GM18499 (cell line): ENCODE measurements around the gene FGFBP3.

Experiments
- ATAC-seq: cut with Tn5 transposase; IDR thresholded peaks from one replicate; pipeline ENCODE4 v1.9.1; 2021; ENCODE audit warnings: moderate number of reproducible peaks; ENCODE audit not compliant: insufficient read depth, unreplicated experiment

The FGFBP3 gene

DNA sequence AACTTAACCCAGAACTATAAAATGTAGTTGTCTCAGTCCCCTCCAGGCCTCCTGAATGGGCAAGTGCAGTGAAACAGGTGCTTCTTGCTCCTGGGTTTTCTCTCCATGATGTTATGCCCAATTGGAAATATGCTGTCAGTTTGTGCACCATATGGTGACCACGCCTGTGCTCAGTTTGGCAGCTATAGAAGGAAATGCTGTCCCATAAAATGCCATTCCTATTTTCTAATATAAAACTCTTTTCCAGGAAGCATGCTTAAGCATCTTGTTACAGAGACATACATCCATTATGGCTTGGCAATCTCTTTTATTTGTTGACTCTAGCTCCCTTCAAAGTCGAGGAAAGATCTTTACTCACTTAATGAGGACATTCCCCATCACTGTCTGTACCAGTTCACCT, 45.2 kb downstream of the FGFBP3 start:
- no peak for ATAC-seq

DNA sequence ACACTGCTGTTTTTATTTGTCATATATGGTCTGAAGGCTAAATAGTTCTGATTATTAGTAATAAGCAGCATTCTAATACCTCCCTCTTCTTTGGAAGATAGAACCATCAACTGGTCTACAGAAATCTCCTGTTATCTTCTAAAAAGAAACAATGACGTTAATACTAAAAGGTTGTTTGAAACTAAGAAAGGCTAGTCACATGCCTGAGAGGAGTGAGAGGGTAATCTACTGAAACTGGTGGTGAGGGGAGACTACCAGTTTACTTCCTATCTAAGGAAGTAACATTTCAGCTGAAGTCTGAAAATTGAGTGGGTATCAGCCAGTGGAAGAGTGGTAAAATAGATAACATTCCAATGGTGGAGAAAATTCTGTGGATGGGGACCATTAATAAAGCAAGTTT, 48.4 kb downstream of the FGFBP3 start:
- no peak for ATAC-seq

DNA sequence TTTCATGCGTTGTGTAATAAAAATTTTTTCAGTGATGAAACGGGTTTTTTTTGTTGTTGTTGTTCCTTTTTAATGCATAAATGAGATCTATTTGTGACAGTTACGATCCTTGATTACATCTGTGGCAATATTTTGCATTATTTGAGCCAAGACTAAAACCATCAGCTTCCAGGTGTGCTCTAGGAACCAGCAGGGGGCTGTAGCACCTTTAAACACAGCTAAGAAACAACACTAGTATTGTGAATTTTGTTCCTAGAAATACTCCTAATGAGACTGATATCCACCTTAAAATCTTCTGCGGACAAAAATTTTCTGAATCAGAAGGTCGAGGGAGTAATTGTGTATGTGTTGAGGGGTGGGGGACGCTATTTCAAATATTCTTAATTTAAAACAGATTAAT, 52.6 kb downstream of the FGFBP3 start:
- no peak for ATAC-seq
